ENCODE data around the gene GNAZ. TPM values are rescaled to one million over a fixed set of nuclear protein-coding genes. Genes with fewer than 3 reads are reported as not detected.

Gene GNAZ
- total RNA-seq, 1 experiment from 2014 or later = 11.1 TPM

GRCh38 chr22:23110190-23110921 lies 40.0 kb downstream of the GNAZ start:
- ATAC-seq (no peak), DNase-seq (ENCODE audit: low read depth, low spot score) (no peak)
- ChIA-PET POLR2A (no interaction called here), RAD21 (ENCODE audit: low non-redundant PET in 1 of 2, low total read pairs in 2 of 2, uncharacterized antibody in 2 of 2, unreplicated experiment in 2 of 2) (no interaction called here), CTCF (no interaction called here)
- Histone ChIP-seq H3K9ac (ENCODE audit: low read length) (no peak overlapping the region), H3K36me3 (ENCODE audit: control insufficient read depth in 1 of 2, insufficient read depth in 2 of 2, low read length in 2 of 2) (no peaks in the 10 kb centered on the region), H2AFZ (ENCODE audit: low read depth, low read length, poor library complexity, severe bottlenecking) (no peak overlapping the region), H3K4me1 (ENCODE audit: control insufficient read depth in 1 of 2, insufficient read depth in 2 of 2, low read length in 2 of 2) (peaks cover 0 to 6% of the 10 kb centered on the region in 2 experiments; a peak in 1 of 4 replicates), H4K20me1 (ENCODE audit: insufficient read depth) (no peaks in the 10 kb centered on the region), H3K4me3 (replicated peaks in 1 of 2; ENCODE audit: low read depth in 1 of 2, low read length in 2 of 2) (no peak overlapping the region), H3K27me3 (ENCODE audit: insufficient read depth, low read length) (no peaks in the 10 kb centered on the region), H3K9me3 (ENCODE audit: control insufficient read depth in 1 of 2, insufficient read depth in 1 of 2, low read depth in 1 of 2, low read length in 2 of 2) (no peaks in the 10 kb centered on the region), H3K9me2 (ENCODE audit: insufficient read depth) (no peaks in the 10 kb centered on the region), H3K27ac (ENCODE audit: low read depth, low read length) (no peak overlapping the region), H3K4me2 (ENCODE audit: low read length) (no peak overlapping the region), H3K79me2 (ENCODE audit: insufficient read depth, low read length) (no peaks in the 10 kb centered on the region)
- intact Hi-C loops (cut with micrococcal nuclease) = no loop called here
- no peak for TF ChIP-seq SRF (IDR thresholded peaks at IDR 0.05; ENCODE audit: low read depth)
- TF ChIP-seq EZH2 (IDR thresholded peaks at IDR 0.05) = no peak
- TF ChIP-seq ELF1 (IDR thresholded peaks at IDR 0.05; ENCODE audit: borderline replicate concordance, low read depth) = no peak
- no peak for TF ChIP-seq MAX (IDR thresholded peaks at IDR 0.05)
- TF ChIP-seq EZH2phosphoT487 (IDR thresholded peaks at IDR 0.05; ENCODE audit: borderline replicate concordance) = no peak
- no peak for TF ChIP-seq SIN3A (IDR thresholded peaks at IDR 0.05; ENCODE audit: low read depth)
- TF ChIP-seq JUND (IDR thresholded peaks at IDR 0.05) = no peak
- no peak for TF ChIP-seq ZBTB33 (IDR thresholded peaks at IDR 0.05; ENCODE audit: extremely low read depth, insufficient replicate concordance, low read length)
- TF ChIP-seq POLR2A (IDR thresholded peaks at IDR 0.05; ENCODE audit: borderline replicate concordance, extremely low read depth, insufficient read depth, insufficient read length) = no peak
- TF ChIP-seq CEBPB (IDR thresholded peaks at IDR 0.05; ENCODE audit: low read depth) = no peak
- TF ChIP-seq RAD21 (IDR thresholded peaks at IDR 0.05; ENCODE audit: low read depth) = no peak
- TF ChIP-seq ATF3 (IDR thresholded peaks at IDR 0.05) = no peak
- TF ChIP-seq EGR1 (IDR thresholded peaks at IDR 0.05; ENCODE audit: low read depth) = no peak
- no peak for TF ChIP-seq TCF7L2 (IDR thresholded peaks at IDR 0.05; ENCODE audit: borderline replicate concordance, extremely low read depth, insufficient read depth, insufficient read length)
- TF ChIP-seq ZFX (IDR thresholded peaks at IDR 0.05) = no peak
- no peak for TF ChIP-seq YY1 (IDR thresholded peaks at IDR 0.05; ENCODE audit: extremely low read depth, insufficient replicate concordance, low read depth, low read length)
- no peak for TF ChIP-seq FOSL1 (IDR thresholded peaks at IDR 0.05; ENCODE audit: low read depth)
- TF ChIP-seq CBX3 (IDR thresholded peaks at IDR 0.05; ENCODE audit: low read depth) = no peak
- no peak for TF ChIP-seq REST (IDR thresholded peaks at IDR 0.05; ENCODE audit: low read depth)
- no peak for TF ChIP-seq POLR2AphosphoS5 (IDR thresholded peaks at IDR 0.05; ENCODE audit: low read depth, low read length)
- no TSS peak for BruUV-seq (replicated peaks)

Measured in HCT116 (cell line).